B cell (primary cell): ENCODE data around the gene UPK3A.

ENCODE experiments used
- EZH2 ChIP-seq: IDR thresholded peaks from 2 replicates; pipeline ENCODE4 v1.6.1; 2012; ENCODE audit warnings: borderline replicate concordance, low read depth, mild to moderate bottlenecking, moderate library complexity, low read length; ENCODE audit not compliant: insufficient read depth, poor library complexity, severe bottlenecking
- TF ChIP-seq, protein P1 (sequence below): fragments of 200-600 bp; IDR thresholded peaks from one replicate; pipeline ENCODE4 v1.8.0; 2022; ENCODE audit warnings: antibody characterized with exemption, mild to moderate bottlenecking

DNA sequence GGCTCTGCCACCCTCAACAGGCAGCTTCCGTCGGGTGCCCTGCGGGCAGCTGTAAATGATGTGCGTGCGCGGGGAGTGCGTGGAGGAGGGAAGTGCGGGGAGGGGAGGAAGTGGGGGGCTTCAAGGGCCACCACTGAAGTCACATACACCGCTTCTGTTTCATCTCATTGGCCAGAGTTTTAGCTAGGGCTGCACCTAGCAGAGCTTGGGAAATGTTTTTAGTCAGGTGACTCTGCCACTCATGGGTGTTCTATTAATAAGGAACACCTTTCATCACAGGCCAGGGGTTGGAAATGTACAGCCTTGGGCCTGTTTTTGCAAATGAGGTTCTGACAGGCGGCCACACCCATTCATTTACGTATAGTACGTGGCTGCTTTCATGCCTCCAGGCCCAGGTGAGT is 39.6 kb downstream of the UPK3A start:
- TF ChIP-seq EZH2: no peak
- TF ChIP-seq, protein P1, sequence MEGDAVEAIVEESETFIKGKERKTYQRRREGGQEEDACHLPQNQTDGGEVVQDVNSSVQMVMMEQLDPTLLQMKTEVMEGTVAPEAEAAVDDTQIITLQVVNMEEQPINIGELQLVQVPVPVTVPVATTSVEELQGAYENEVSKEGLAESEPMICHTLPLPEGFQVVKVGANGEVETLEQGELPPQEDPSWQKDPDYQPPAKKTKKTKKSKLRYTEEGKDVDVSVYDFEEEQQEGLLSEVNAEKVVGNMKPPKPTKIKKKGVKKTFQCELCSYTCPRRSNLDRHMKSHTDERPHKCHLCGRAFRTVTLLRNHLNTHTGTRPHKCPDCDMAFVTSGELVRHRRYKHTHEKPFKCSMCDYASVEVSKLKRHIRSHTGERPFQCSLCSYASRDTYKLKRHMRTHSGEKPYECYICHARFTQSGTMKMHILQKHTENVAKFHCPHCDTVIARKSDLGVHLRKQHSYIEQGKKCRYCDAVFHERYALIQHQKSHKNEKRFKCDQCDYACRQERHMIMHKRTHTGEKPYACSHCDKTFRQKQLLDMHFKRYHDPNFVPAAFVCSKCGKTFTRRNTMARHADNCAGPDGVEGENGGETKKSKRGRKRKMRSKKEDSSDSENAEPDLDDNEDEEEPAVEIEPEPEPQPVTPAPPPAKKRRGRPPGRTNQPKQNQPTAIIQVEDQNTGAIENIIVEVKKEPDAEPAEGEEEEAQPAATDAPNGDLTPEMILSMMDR: no peak
